G401.6 (cell line): ENCODE measurements around the gene TENM4.

Experiments
- FAIRE-seq: peaks from 2 replicates; lab custom pipeline; 2012; peaks lifted over from hg19 to GRCh38; lab: Jason Lieb, UNC

Gene TENM4

GRCh38 chr11:78957476-78958245 lies 483.2 kb downstream of the TENM4 start:
- peak; percentile 77 for FAIRE-seq

GRCh38 chr11:78954696-78955095 lies 486.1 kb downstream of the TENM4 start:
- FAIRE-seq = no peak

GRCh38 chr11:78954261-78954660 lies 486.6 kb downstream of the TENM4 start:
- FAIRE-seq = no peak

GRCh38 chr11:78952890-78953289 lies 487.9 kb downstream of the TENM4 start:
- FAIRE-seq = no peak

- FAIRE-seq = no peak
Observed at GRCh38 chr11:78952175-78952574, 488.7 kb downstream of the TENM4 start.

GRCh38 chr11:78949976-78950690 lies 490.7 kb downstream of the TENM4 start:
- FAIRE-seq = no peak

GRCh38 chr11:78946945-78947902 lies 493.6 kb downstream of the TENM4 start:
- FAIRE-seq = no peak

- no peak for FAIRE-seq
Observed at GRCh38 chr11:78943841-78944240, 497.0 kb downstream of the TENM4 start.

GRCh38 chr11:78943154-78943553 lies 497.7 kb downstream of the TENM4 start:
- FAIRE-seq = no peak

- no peak for FAIRE-seq
Observed at GRCh38 chr11:78941226-78941851, 499.5 kb downstream of the TENM4 start.

- no peak for FAIRE-seq
Observed at GRCh38 chr11:78940500-78941225, 500.2 kb downstream of the TENM4 start.

- no peak for FAIRE-seq
Observed at GRCh38 chr11:78938971-78939370, 501.9 kb downstream of the TENM4 start.

GRCh38 chr11:78938036-78938435 lies 502.8 kb downstream of the TENM4 start:
- FAIRE-seq = no peak

GRCh38 chr11:78935398-78936068 lies 505.3 kb downstream of the TENM4 start:
- FAIRE-seq = no peak

GRCh38 chr11:78933350-78933749 lies 507.5 kb downstream of the TENM4 start:
- no peak for FAIRE-seq

GRCh38 chr11:78932757-78933156 lies 508.1 kb downstream of the TENM4 start:
- no peak for FAIRE-seq

- FAIRE-seq = no peak
Observed at GRCh38 chr11:78931891-78932290, 508.9 kb downstream of the TENM4 start.

- FAIRE-seq = no peak
Observed at GRCh38 chr11:78930810-78931523, 509.9 kb downstream of the TENM4 start.

- no peak for FAIRE-seq
Observed at GRCh38 chr11:78929906-78930220, 511.0 kb downstream of the TENM4 start.

GRCh38 chr11:78929207-78929905 lies 511.5 kb downstream of the TENM4 start:
- FAIRE-seq = no peak
